HepG2 (cell line): ENCODE measurements around the gene ACSS1. TPM values are rescaled to one million over a fixed set of nuclear protein-coding genes. Genes with fewer than 3 reads are reported as not detected.

Experiments
- HNRNPUL1 ChIP-seq: fragments of 200-400 bp; formaldehyde crosslinking; IDR thresholded peaks from 2 replicates; pipeline ENCODE4 v1.6.1; 2017; ENCODE audit warnings: low read depth, mild to moderate bottlenecking, low read length, moderate library complexity
- KLF6 ChIP-seq: IDR thresholded peaks from 2 replicates; pipeline ENCODE4 v1.8.0; 2016; ENCODE audit warnings: missing biosample characterization, missing genetic modification reagents
- RCOR2 ChIP-seq: IDR thresholded peaks from 2 replicates; pipeline ENCODE4 v1.6.1; 2016; ENCODE audit warnings: missing biosample characterization, missing genetic modification reagents
- ZBTB3 ChIP-seq: sonication (generic); formaldehyde crosslinking; IDR thresholded peaks from 2 replicates; pipeline ENCODE4 v1.4.0; 2020; ENCODE audit warnings: low read depth, mild to moderate bottlenecking, moderate library complexity, missing genetic modification reagents, borderline replicate concordance
- ZNF282 ChIP-seq: fragments of 450-650 bp; IDR thresholded peaks from 2 replicates; pipeline ENCODE4 v1.6.1; 2018; ENCODE audit not compliant: partially characterized antibody
- ZNF549 ChIP-seq: sonication (generic); formaldehyde crosslinking; IDR thresholded peaks from 2 replicates; pipeline ENCODE4 v1.5.0; 2020; ENCODE audit warnings: missing genetic modification reagents
- ZNF672 ChIP-seq: sonication (generic); formaldehyde crosslinking; IDR thresholded peaks from 2 replicates; pipeline ENCODE4 v1.8.1; 2022; ENCODE audit warnings: missing genetic modification reagents
- ZNF704 ChIP-seq: sonication (generic); formaldehyde crosslinking; IDR thresholded peaks from 2 replicates; pipeline ENCODE4 v1.8.1; 2023; ENCODE audit warnings: mild to moderate bottlenecking, inconsistent platforms, moderate library complexity, missing genetic modification reagents, borderline replicate concordance
- ZNF747 ChIP-seq: sonication (generic); formaldehyde crosslinking; IDR thresholded peaks from 2 replicates; pipeline ENCODE4 v1.8.1; 2023; ENCODE audit warnings: missing genetic modification reagents, mild to moderate bottlenecking, borderline replicate concordance
- ZNF749 ChIP-seq: sonication (generic); formaldehyde crosslinking; IDR thresholded peaks from 2 replicates; pipeline ENCODE4 v1.8.0; 2022; ENCODE audit warnings: mild to moderate bottlenecking, missing genetic modification reagents, moderate library complexity, borderline replicate concordance
- ZNF883 ChIP-seq: sonication (generic); formaldehyde crosslinking; IDR thresholded peaks from 2 replicates; pipeline ENCODE4 v1.5.1; 2020; ENCODE audit warnings: mild to moderate bottlenecking, missing genetic modification reagents; ENCODE audit errors: not compliant biosample characterization
- polyA plus RNA-seq, 8 experiments: library from polyadenylated mRNA; depleted of rRNA in 3 of 8; stranded (reverse) in 7 of 8; unstranded in 1 of 8; fragments of >200 nt; fragmentation: Illumina TruSeq in 4 of 8; extraction: Trizol in 4 of 8; gene quantifications; 2 replicates each; pipeline versions ENCODE4 v1.2.1 to v1.2.3, GENCODE V29; 2011 to 2016; ENCODE audit warnings: low read depth in 4 of 8, missing spikeins in 1 of 8, mixed read lengths in 1 of 8; ENCODE audit not compliant: insufficient read depth in 1 of 8
- total RNA-seq, 5 experiments: library from RNA; depleted of rRNA; stranded (reverse); fragments of >200 nt; fragmentation: Illumina TruSeq; extraction: Trizol; gene quantifications; 2 replicates each; pipeline ENCODE4 v1.2.3, GENCODE V29; 2016; ENCODE audit warnings: low read depth in 1 of 5
- TF ChIP-seq, protein P1 (sequence below), 2 experiments: IDR thresholded peaks; 2 replicates each; pipeline ENCODE4 v1.6.1; 2011 to 2012; ENCODE audit warnings: low read length in 2 of 2, borderline replicate concordance in 1 of 2, low read depth in 1 of 2, mild to moderate bottlenecking in 1 of 2, moderate library complexity in 1 of 2
- TF ChIP-seq, protein P2 (sequence below): sonication (generic); formaldehyde crosslinking; IDR thresholded peaks from 2 replicates; pipeline ENCODE4 v1.9.0; 2021; ENCODE audit warnings: missing genetic modification reagents, borderline replicate concordance
- TF ChIP-seq, protein P3 (sequence below): sonication (generic); formaldehyde crosslinking; IDR thresholded peaks from 2 replicates; pipeline ENCODE4 v1.8.0; 2022; ENCODE audit warnings: mild to moderate bottlenecking, missing genetic modification reagents; ENCODE audit not compliant: insufficient replicate concordance
- TF ChIP-seq, protein P4 (sequence below): sonication (generic); formaldehyde crosslinking; IDR thresholded peaks from 2 replicates; pipeline ENCODE4 v1.8.0; 2022; ENCODE audit warnings: missing genetic modification reagents, low read depth, mild to moderate bottlenecking, borderline replicate concordance
- TF ChIP-seq, protein P5 (sequence below): sonication (generic); formaldehyde crosslinking; IDR thresholded peaks from 2 replicates; pipeline ENCODE4 v1.4.0; 2020; ENCODE audit warnings: missing genetic modification reagents

Gene ACSS1
- total and polyA plus RNA-seq, 2 of the 13 experiments (the other 11 are each of a cell fraction or from before 2014, with no cell fraction given): 15.2 to 41.6 TPM

DNA sequence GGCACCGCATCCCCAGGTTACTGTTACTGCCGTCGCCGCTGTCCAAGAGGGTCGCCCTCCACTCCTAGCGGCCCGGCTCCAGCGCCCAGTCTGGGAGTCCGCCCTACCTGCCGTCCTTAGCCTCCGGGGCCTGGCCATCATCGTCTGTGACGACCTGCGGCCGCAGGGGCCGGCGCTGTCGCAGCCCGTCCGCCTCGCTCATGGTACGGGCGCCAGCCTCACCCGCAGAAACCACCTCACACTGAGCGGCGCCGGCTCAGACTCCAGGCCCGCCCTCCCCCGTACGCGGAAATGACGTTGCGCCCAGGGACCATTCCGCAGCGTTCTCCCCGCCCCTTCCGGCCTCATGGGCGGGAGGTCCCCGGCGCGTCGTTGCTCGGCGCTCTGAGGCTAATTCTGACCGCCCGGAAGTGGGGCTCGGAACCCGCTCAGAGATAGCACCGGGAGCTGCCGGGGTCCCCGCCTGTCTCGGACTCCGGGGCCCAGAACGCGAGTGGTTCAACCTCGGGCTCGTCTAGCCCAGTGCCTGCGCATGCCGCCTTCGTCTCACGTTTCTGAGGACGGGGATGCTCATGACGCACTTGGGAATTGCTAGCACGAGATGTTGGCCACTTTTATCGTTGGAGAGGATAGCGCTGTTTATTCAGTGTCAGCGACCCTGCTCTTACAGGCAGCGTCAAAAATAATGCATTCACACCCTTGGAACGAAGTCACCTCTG is 65.3 kb downstream of the ACSS1 start, which contains the start of gene APMAP (continued):
- no peak; the same call in 1 of the 2 replicates for TF ChIP-seq ZBTB3 (CRISPR knock-in tag)
- TF ChIP-seq ZNF282: no peak
- TF ChIP-seq, protein P1, sequence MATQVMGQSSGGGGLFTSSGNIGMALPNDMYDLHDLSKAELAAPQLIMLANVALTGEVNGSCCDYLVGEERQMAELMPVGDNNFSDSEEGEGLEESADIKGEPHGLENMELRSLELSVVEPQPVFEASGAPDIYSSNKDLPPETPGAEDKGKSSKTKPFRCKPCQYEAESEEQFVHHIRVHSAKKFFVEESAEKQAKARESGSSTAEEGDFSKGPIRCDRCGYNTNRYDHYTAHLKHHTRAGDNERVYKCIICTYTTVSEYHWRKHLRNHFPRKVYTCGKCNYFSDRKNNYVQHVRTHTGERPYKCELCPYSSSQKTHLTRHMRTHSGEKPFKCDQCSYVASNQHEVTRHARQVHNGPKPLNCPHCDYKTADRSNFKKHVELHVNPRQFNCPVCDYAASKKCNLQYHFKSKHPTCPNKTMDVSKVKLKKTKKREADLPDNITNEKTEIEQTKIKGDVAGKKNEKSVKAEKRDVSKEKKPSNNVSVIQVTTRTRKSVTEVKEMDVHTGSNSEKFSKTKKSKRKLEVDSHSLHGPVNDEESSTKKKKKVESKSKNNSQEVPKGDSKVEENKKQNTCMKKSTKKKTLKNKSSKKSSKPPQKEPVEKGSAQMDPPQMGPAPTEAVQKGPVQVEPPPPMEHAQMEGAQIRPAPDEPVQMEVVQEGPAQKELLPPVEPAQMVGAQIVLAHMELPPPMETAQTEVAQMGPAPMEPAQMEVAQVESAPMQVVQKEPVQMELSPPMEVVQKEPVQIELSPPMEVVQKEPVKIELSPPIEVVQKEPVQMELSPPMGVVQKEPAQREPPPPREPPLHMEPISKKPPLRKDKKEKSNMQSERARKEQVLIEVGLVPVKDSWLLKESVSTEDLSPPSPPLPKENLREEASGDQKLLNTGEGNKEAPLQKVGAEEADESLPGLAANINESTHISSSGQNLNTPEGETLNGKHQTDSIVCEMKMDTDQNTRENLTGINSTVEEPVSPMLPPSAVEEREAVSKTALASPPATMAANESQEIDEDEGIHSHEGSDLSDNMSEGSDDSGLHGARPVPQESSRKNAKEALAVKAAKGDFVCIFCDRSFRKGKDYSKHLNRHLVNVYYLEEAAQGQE (IDR thresholded peaks at IDR 0.05; ENCODE audit: borderline replicate concordance in 1 of 2, low read depth in 1 of 2, low read length in 2 of 2): peak in 1 of 2 experiments; percentile 70; a peak in 1 of 4 replicates
- TF ChIP-seq, protein P2, sequence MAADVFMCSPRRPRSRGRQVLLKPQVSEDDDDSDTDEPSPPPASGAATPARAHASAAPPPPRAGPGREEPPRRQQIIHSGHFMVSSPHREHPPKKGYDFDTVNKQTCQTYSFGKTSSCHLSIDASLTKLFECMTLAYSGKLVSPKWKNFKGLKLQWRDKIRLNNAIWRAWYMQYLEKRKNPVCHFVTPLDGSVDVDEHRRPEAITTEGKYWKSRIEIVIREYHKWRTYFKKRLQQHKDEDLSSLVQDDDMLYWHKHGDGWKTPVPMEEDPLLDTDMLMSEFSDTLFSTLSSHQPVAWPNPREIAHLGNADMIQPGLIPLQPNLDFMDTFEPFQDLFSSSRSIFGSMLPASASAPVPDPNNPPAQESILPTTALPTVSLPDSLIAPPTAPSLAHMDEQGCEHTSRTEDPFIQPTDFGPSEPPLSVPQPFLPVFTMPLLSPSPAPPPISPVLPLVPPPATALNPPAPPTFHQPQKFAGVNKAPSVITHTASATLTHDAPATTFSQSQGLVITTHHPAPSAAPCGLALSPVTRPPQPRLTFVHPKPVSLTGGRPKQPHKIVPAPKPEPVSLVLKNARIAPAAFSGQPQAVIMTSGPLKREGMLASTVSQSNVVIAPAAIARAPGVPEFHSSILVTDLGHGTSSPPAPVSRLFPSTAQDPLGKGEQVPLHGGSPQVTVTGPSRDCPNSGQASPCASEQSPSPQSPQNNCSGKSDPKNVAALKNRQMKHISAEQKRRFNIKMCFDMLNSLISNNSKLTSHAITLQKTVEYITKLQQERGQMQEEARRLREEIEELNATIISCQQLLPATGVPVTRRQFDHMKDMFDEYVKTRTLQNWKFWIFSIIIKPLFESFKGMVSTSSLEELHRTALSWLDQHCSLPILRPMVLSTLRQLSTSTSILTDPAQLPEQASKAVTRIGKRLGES (CRISPR knock-in tag): peak; percentile 65
- TF ChIP-seq ZNF749 (CRISPR knock-in tag): peak; percentile 88; the same call in 1 of the 2 replicates
- TF ChIP-seq, protein P3, sequence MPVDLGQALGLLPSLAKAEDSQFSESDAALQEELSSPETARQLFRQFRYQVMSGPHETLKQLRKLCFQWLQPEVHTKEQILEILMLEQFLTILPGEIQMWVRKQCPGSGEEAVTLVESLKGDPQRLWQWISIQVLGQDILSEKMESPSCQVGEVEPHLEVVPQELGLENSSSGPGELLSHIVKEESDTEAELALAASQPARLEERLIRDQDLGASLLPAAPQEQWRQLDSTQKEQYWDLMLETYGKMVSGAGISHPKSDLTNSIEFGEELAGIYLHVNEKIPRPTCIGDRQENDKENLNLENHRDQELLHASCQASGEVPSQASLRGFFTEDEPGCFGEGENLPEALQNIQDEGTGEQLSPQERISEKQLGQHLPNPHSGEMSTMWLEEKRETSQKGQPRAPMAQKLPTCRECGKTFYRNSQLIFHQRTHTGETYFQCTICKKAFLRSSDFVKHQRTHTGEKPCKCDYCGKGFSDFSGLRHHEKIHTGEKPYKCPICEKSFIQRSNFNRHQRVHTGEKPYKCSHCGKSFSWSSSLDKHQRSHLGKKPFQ (CRISPR knock-in tag): peak; percentile 88
- TF ChIP-seq ZNF704: peak; percentile 99
- peak; percentile 77; the same call in 1 of the 2 replicates for TF ChIP-seq RCOR2 (CRISPR knock-in tag)
- no peak for TF ChIP-seq HNRNPUL1
- TF ChIP-seq ZNF672 (CRISPR knock-in tag): no peak
- TF ChIP-seq KLF6 (CRISPR knock-in tag): peak; percentile 93
- peak; percentile 98 for TF ChIP-seq ZNF883 (CRISPR knock-in tag)
- TF ChIP-seq ZNF747 (CRISPR knock-in tag): peak; percentile 95
- TF ChIP-seq, protein P4, sequence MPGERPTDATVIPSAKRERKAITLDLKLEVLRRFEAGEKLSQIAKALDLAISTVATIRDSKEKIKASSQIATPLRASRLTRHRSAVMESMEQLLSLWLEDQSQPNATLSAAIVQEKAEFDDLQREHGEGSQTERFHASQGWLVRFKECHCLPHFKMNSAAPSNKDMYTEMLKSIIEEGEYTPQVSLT: 0 out of 2 replicates have a peak, but pooled peaks have one; percentile 89
- TF ChIP-seq, protein P5, sequence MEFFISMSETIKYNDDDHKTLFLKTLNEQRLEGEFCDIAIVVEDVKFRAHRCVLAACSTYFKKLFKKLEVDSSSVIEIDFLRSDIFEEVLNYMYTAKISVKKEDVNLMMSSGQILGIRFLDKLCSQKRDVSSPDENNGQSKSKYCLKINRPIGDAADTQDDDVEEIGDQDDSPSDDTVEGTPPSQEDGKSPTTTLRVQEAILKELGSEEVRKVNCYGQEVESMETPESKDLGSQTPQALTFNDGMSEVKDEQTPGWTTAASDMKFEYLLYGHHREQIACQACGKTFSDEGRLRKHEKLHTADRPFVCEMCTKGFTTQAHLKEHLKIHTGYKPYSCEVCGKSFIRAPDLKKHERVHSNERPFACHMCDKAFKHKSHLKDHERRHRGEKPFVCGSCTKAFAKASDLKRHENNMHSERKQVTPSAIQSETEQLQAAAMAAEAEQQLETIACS (CRISPR knock-in tag): peak; percentile 51; the same call in 1 of the 2 replicates
- no peak; the same call in 1 of the 2 replicates for TF ChIP-seq ZNF549 (CRISPR knock-in tag)
